WTC11 (cell line): Measurements from ENCODE around the gene AUH. TPM values are rescaled to one million over a fixed set of nuclear protein-coding genes. Genes with fewer than 3 reads are reported as not detected.

ENCODE experiments used
- ATAC-seq: fragments of 200-7000 bp; cut with Tn5 transposase; 2 replicates; pipeline ENCODE4 v1.10.0; 2021; ENCODE audit warnings: mild to moderate bottlenecking, moderate library complexity
- CTCF ChIA-PET: fragments of 300-600 bp; sonication (Branson Sonifier 250); formaldehyde crosslinking; loops from one replicate; lab custom pipeline; 2021; ENCODE audit warnings: antibody characterized with exemption; lab: Charles Lee
- POLR2A ChIA-PET: fragments of 350-600 bp; sonication (Branson Sonifier 250); formaldehyde crosslinking; loops from one replicate; lab custom pipeline; 2021; ENCODE audit warnings: antibody characterized with exemption; lab: Charles Lee
- DNase-seq: peaks from one replicate; pipeline ENCODE4 v3.0.0; 2021; ENCODE audit warnings: low spot score
- H3K27ac Mint-ChIP-seq: 2 replicates; pipeline ENCODE4 v1.8.0; 2021; ENCODE audit warnings: mixed read lengths
- H3K27me3 Mint-ChIP-seq: 2 replicates; pipeline ENCODE4 v1.8.0; 2021; ENCODE audit warnings: low read depth, mild to moderate bottlenecking, moderate library complexity, mixed read lengths
- H3K36me3 Mint-ChIP-seq: 2 replicates; pipeline ENCODE4 v1.8.0; 2021; ENCODE audit warnings: mixed read lengths
- H3K4me1 Mint-ChIP-seq: 2 replicates; pipeline ENCODE4 v1.8.0; 2022; ENCODE audit warnings: mixed read lengths
- H3K4me3 Mint-ChIP-seq: 2 replicates; pipeline ENCODE4 v1.8.0; 2021; ENCODE audit warnings: mild to moderate bottlenecking, moderate library complexity, mixed read lengths
- H3K9me3 Mint-ChIP-seq: 2 replicates; pipeline ENCODE4 v1.8.0; 2021; ENCODE audit warnings: mixed read lengths
- AFF4 ChIP-seq: sonication (generic); formaldehyde crosslinking; IDR thresholded peaks from 2 replicates; pipeline ENCODE4 v1.8.1; 2023; ENCODE audit warnings: mild to moderate bottlenecking, missing genetic modification reagents, borderline replicate concordance
- ATF6 ChIP-seq: sonication (generic); formaldehyde crosslinking; IDR thresholded peaks from 2 replicates; pipeline ENCODE4 v1.8.1; 2023; ENCODE audit warnings: mild to moderate bottlenecking, missing genetic modification reagents
- E2F5 ChIP-seq: sonication (generic); formaldehyde crosslinking; IDR thresholded peaks from 2 replicates; pipeline ENCODE4 v1.8.1; 2022; ENCODE audit warnings: mild to moderate bottlenecking, moderate library complexity, missing genetic modification reagents
- ELF4 ChIP-seq: sonication (generic); formaldehyde crosslinking; IDR thresholded peaks from 2 replicates; pipeline ENCODE4 v1.8.1; 2022; ENCODE audit warnings: low read depth, mild to moderate bottlenecking, moderate library complexity, missing genetic modification reagents
- EMX1 ChIP-seq: fragments of 250-450 bp; sonication (Bioruptor Pico); IDR thresholded peaks from 2 replicates; pipeline ENCODE4 v1.8.0; 2021; ENCODE audit warnings: mild to moderate bottlenecking
- ERG ChIP-seq: fragments of 250-450 bp; sonication (Bioruptor Pico); IDR thresholded peaks from 2 replicates; pipeline ENCODE4 v1.8.0; 2021; ENCODE audit warnings: mild to moderate bottlenecking
- GABPB1 ChIP-seq: sonication (generic); formaldehyde crosslinking; IDR thresholded peaks from 2 replicates; pipeline ENCODE4 v1.8.1; 2023; ENCODE audit warnings: mild to moderate bottlenecking, missing genetic modification reagents
- NR1H2 ChIP-seq: sonication (generic); formaldehyde crosslinking; IDR thresholded peaks from 2 replicates; pipeline ENCODE4 v1.9.0; 2021; ENCODE audit warnings: mild to moderate bottlenecking, moderate library complexity, missing genetic modification reagents
- NR2C2 ChIP-seq: sonication (generic); formaldehyde crosslinking; IDR thresholded peaks from 2 replicates; pipeline ENCODE4 v1.8.0; 2022; ENCODE audit warnings: mild to moderate bottlenecking, missing genetic modification reagents
- TEAD1 ChIP-seq: sonication (generic); formaldehyde crosslinking; IDR thresholded peaks from 2 replicates; pipeline ENCODE4 v1.8.0; 2022; ENCODE audit warnings: mild to moderate bottlenecking, missing genetic modification reagents
- USF1 ChIP-seq: sonication (generic); formaldehyde crosslinking; IDR thresholded peaks from 2 replicates; pipeline ENCODE4 v1.8.0; 2022; ENCODE audit warnings: mild to moderate bottlenecking, missing genetic modification reagents
- ZNF219 ChIP-seq: sonication (generic); formaldehyde crosslinking; IDR thresholded peaks from 2 replicates; pipeline ENCODE4 v1.8.0; 2023; ENCODE audit warnings: missing genetic modification reagents, mild to moderate bottlenecking, borderline replicate concordance
- ZNF232 ChIP-seq: sonication (generic); formaldehyde crosslinking; IDR thresholded peaks from 2 replicates; pipeline ENCODE4 v1.8.0; 2022; ENCODE audit warnings: mild to moderate bottlenecking, missing genetic modification reagents
- ZNF263 ChIP-seq: sonication (generic); formaldehyde crosslinking; IDR thresholded peaks from 2 replicates; pipeline ENCODE4 v1.8.1; 2022; ENCODE audit warnings: low read depth, mild to moderate bottlenecking, moderate library complexity, missing genetic modification reagents
- ZNF425 ChIP-seq: fragments of 250-450 bp; sonication (Bioruptor Pico); conservative IDR thresholded peaks from 2 replicates; pipeline ENCODE4 v1.9.0; 2021; ENCODE audit warnings: mild to moderate bottlenecking
- ZNF671 ChIP-seq: fragments of 250-450 bp; sonication (Bioruptor Pico); IDR thresholded peaks from 2 replicates; pipeline ENCODE4 v1.8.0; 2021; ENCODE audit warnings: mild to moderate bottlenecking
- total RNA-seq: library from RNA; stranded (reverse); gene quantifications from 3 replicates; pipeline ENCODE4 v1.2.3, GENCODE V29; 2021
- TF ChIP-seq, protein P1 (sequence below): sonication (generic); formaldehyde crosslinking; IDR thresholded peaks from 2 replicates; pipeline ENCODE4 v1.8.1; 2022; ENCODE audit warnings: low read depth, mild to moderate bottlenecking, moderate library complexity, missing genetic modification reagents, borderline replicate concordance

AUH gene
- total RNA-seq, 1 experiment from 2014 or later = 30.4 TPM

GRCh38 chr9:91342575-91342974 is 19.1 kb downstream of the AUH start (continued):
- TF ChIP-seq NR1H2 (CRISPR knock-in tag) (no peak), ZNF232 (CRISPR knock-in tag) (no peak), ELF4 (CRISPR knock-in tag) (no peak), EMX1 (CRISPR knock-in tag) (no peak)
- TF ChIP-seq, protein P1, sequence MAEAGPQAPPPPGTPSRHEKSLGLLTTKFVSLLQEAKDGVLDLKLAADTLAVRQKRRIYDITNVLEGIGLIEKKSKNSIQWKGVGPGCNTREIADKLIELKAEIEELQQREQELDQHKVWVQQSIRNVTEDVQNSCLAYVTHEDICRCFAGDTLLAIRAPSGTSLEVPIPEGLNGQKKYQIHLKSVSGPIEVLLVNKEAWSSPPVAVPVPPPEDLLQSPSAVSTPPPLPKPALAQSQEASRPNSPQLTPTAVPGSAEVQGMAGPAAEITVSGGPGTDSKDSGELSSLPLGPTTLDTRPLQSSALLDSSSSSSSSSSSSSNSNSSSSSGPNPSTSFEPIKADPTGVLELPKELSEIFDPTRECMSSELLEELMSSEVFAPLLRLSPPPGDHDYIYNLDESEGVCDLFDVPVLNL (CRISPR knock-in tag) = no peak

- H3K36me3 Mint-ChIP-seq = peaks cover 49% of the 10 kb centered on the region
- CTCF ChIA-PET = interaction anchor here (1.1 kb wide), 1 partner anchor 84 kb away, joined by 3 read pairs; no protein-coding TSS in a partner anchor
- TF ChIP-seq ZNF671 = no peak
- no peak for TF ChIP-seq NR2C2 (CRISPR knock-in tag)
Observed at GRCh38 chr9:91341749-91342148, 20.0 kb downstream of the AUH start.

GRCh38 chr9:91341258-91341746 is 20.4 kb downstream of the AUH start:
- Mint-ChIP-seq H3K27ac (no peak overlapping the region), H3K27me3 (no peaks in the 10 kb centered on the region), H3K4me3 (no peak overlapping the region), H3K4me1 (peaks cover 27% of the 10 kb centered on the region), H3K36me3 (peaks cover 49% of the 10 kb centered on the region), H3K9me3 (peaks cover 14% of the 10 kb centered on the region)
- DNase-seq (no peak), ATAC-seq (peak; percentile 28; the same call in 1 of the 2 replicates)
- ChIA-PET POLR2A (no interaction called here), CTCF (interaction anchor here (1.1 kb wide), 1 partner anchor 85 kb away, joined by 3 read pairs; no protein-coding TSS in a partner anchor)
- no peak for TF ChIP-seq E2F5
- TF ChIP-seq ZNF425 = no peak
- no peak for TF ChIP-seq GABPB1 (CRISPR knock-in tag)
- TF ChIP-seq NR1H2 (CRISPR knock-in tag) = no peak
- TF ChIP-seq ZNF263 (CRISPR knock-in tag) = no peak

More at GRCh38 chr9:91341749-91342148, 20.0 kb downstream of the AUH start:
- Mint-ChIP-seq H3K4me1 (peaks cover 32% of the 10 kb centered on the region), H3K9me3 (peaks cover 14% of the 10 kb centered on the region), H3K4me3 (no peak overlapping the region), H3K27ac (no peak overlapping the region), H3K27me3 (no peaks in the 10 kb centered on the region)
- DNase-seq (no peak), ATAC-seq (no peak)
- POLR2A ChIA-PET = no interaction called here

- Mint-ChIP-seq H3K27ac (no peak overlapping the region), H3K36me3 (peaks cover 49% of the 10 kb centered on the region)
- CTCF ChIA-PET = interaction anchor here (1.1 kb wide), 1 partner anchor 85 kb away, joined by 3 read pairs; no protein-coding TSS in a partner anchor
Observed at GRCh38 chr9:91340395-91340967, 21.2 kb downstream of the AUH start.

More at GRCh38 chr9:91340395-91340967, 21.2 kb downstream of the AUH start:
- Mint-ChIP-seq H3K27me3 (no peaks in the 10 kb centered on the region), H3K4me1 (peaks cover 20% of the 10 kb centered on the region), H3K4me3 (no peak overlapping the region), H3K9me3 (peaks cover 14% of the 10 kb centered on the region)
- POLR2A ChIA-PET = no interaction called here
- TF ChIP-seq NR1H2 (CRISPR knock-in tag) (no peak), ERG (CRISPR knock-in tag) (no peak), USF1 (CRISPR knock-in tag) (no peak), TEAD1 (CRISPR knock-in tag) (no peak), AFF4 (CRISPR knock-in tag) (no peak), ZNF219 (CRISPR knock-in tag) (no peak), ATF6 (no peak)
- no peak for ATAC-seq
- DNase-seq = no peak
